ENCODE measurements around the gene ERCC4. TPM values are rescaled to one million over a fixed set of nuclear protein-coding genes. Genes with fewer than 3 reads are reported as not detected.

ERCC4 gene
- total and polyA plus RNA-seq, 7 donors, result 2.4 to 10.8 (median 7.6) TPM

DNA sequence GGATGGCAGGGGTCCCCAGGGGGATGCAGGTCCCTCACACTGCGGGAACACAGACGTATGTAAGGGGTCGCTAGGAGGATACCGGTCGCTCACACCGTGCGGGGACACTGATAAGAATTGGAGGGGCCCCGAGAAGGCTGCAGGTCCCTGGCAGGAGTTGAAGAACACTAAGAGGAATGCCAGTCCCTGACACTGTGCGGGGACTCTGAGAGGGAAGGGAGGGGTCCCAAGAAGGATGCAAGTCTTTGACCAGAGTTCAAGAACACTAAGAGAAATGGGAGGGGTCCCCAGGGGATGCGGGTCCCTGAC, 510 bp downstream of the ERCC4 start:
- intact Hi-C loops (cut with DNase I), result loop anchor here (5.0 to 10.0 kb wide), 6 partner anchors 152 to 604 kb away; partner anchors contain the start of gene MRTFB (in 2 of the 2)
- Histone ChIP-seq H3K4me1 (peaks cover 19% of the 10 kb centered on the region), H3K4me3 (peak overlapping the region; percentile 96), H3K36me3 (ENCODE audit: insufficient read depth in 1 of 2, low read depth in 1 of 2) (peaks cover 4 to 18% of the 10 kb centered on the region in 2 donors), H3K27me3 (ENCODE audit: insufficient read depth in 3 of 3, low read length in 2 of 3) (no peaks in the 10 kb centered on the region), H3K27ac (peak overlapping the region; percentile 90), H3K9me3 (no peaks in the 10 kb centered on the region)
- 2% methylated on average over 10 of the region's 10 CpGs for WGBS, 3 donors
- no peak for DNase-seq
- ATAC-seq, result no peak
- TF ChIP-seq, protein P1, sequence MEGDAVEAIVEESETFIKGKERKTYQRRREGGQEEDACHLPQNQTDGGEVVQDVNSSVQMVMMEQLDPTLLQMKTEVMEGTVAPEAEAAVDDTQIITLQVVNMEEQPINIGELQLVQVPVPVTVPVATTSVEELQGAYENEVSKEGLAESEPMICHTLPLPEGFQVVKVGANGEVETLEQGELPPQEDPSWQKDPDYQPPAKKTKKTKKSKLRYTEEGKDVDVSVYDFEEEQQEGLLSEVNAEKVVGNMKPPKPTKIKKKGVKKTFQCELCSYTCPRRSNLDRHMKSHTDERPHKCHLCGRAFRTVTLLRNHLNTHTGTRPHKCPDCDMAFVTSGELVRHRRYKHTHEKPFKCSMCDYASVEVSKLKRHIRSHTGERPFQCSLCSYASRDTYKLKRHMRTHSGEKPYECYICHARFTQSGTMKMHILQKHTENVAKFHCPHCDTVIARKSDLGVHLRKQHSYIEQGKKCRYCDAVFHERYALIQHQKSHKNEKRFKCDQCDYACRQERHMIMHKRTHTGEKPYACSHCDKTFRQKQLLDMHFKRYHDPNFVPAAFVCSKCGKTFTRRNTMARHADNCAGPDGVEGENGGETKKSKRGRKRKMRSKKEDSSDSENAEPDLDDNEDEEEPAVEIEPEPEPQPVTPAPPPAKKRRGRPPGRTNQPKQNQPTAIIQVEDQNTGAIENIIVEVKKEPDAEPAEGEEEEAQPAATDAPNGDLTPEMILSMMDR (IDR thresholded peaks at IDR 0.05), result no peak

GRCh38 chr16:13921328-13921727, 1.4 kb downstream of the ERCC4 start:
- Histone ChIP-seq H3K9me3 (no peaks in the 10 kb centered on the region), H3K27ac (peak overlapping the region; percentile 17), H3K4me1 (peaks cover 17% of the 10 kb centered on the region), H3K36me3 (ENCODE audit: insufficient read depth in 1 of 2, low read depth in 1 of 2) (peaks cover 4 to 22% of the 10 kb centered on the region in 2 donors), H3K27me3 (ENCODE audit: insufficient read depth in 3 of 3, low read length in 2 of 3) (no peaks in the 10 kb centered on the region), H3K4me3 (peak overlapping the region; percentile 96)
- no peak for DNase-seq
- 43 to 68% (median 47%) methylated on average over 2 of the region's 2 CpGs for WGBS, 3 donors
- no peak for ATAC-seq
- intact Hi-C loops (cut with DNase I), result loop anchor here (5.0 to 10.0 kb wide), 6 partner anchors 151 to 603 kb away; partner anchors contain the start of gene MRTFB (in 2 of the 2)
- TF ChIP-seq, protein P1 (IDR thresholded peaks at IDR 0.05), result no peak

DNA sequence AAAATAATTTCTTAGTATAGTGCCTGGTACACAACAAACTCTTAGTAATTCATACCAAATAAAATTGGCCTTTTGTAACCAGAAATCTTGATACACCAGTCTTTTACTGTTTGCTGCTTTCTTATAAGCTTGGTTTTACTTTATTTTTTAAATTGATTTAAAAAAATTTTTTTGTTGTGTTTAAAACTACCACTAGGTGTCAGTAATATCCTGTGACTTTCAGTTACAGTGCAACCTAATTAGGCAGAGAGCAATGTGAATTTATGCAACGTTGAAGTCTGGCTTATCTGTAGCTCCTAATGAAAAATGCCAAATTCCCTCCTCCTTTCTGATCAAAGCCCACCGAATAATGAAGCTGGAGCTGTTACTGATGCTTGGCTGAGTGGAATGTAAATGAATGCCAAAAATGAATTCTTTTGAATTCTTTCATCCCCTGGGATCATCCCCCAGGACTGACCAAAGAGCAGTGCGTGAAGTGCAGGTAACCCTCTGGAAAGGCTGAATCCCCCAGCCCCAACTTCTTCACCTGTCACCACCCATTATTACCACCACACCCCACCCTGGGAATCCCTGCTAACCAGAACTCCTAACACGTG, 3.8 kb downstream of the ERCC4 start:
- Histone ChIP-seq H3K36me3 (ENCODE audit: insufficient read depth in 1 of 2, low read depth in 1 of 2) (peaks cover 4 to 39% of the 10 kb centered on the region in 2 donors), H3K27ac (no peak overlapping the region), H3K9me3 (no peaks in the 10 kb centered on the region), H3K4me1 (peaks cover 17% of the 10 kb centered on the region), H3K4me3 (no peak overlapping the region), H3K27me3 (ENCODE audit: insufficient read depth in 3 of 3, low read length in 2 of 3) (no peaks in the 10 kb centered on the region)
- TF ChIP-seq, protein P1 (IDR thresholded peaks at IDR 0.05), result peak; percentile 75
- 29 to 47% (median 30%) methylated on average over 4 of the region's 4 CpGs for WGBS, 3 donors
- no peak for DNase-seq
- no peak for ATAC-seq
- intact Hi-C loops (cut with DNase I), result loop anchor here (5.0 to 10.0 kb wide), 6 partner anchors 148 to 601 kb away; partner anchors contain the start of gene MRTFB (in 2 of the 2)

GRCh38 chr16:13926464-13926863, 6.5 kb downstream of the ERCC4 start:
- H3K9me3 ChIP-seq, result no peaks in the 10 kb centered on the region
- 87 to 93% (median 92%) methylated on average over 4 of the region's 4 CpGs for WGBS, 3 donors
- H3K4me1 ChIP-seq, result peaks cover 10% of the 10 kb centered on the region
- H3K4me3 ChIP-seq, result no peak overlapping the region
- TF ChIP-seq, protein P1 (IDR thresholded peaks at IDR 0.05), result no peak
- no peaks in the 10 kb centered on the region for H3K27me3 ChIP-seq (ENCODE audit: insufficient read depth in 3 of 3, low read length in 2 of 3)
- peaks cover 4 to 49% of the 10 kb centered on the region in 2 donors for H3K36me3 ChIP-seq (ENCODE audit: insufficient read depth in 1 of 2, low read depth in 1 of 2)
- no peak overlapping the region for H3K27ac ChIP-seq
- intact Hi-C loops (cut with DNase I), result loop anchor here (10.0 kb wide), 3 partner anchors 148 to 598 kb away; partner anchors contain the start of gene MRTFB (in 1 of the 2)
- ATAC-seq, result no peak
- DNase-seq, result no peak
